IMR-90 (cell line): ENCODE results near the gene FOXK2. TPM values are rescaled to one million over a fixed set of nuclear protein-coding genes. Genes with fewer than 3 reads are reported as not detected.

Experiments
- ATAC-seq: fragments of 200-7000 bp; cut with Tn5 transposase; 2 replicates; pipeline ENCODE4 v1.9.1; 2020; ENCODE audit warnings: low read depth, mild to moderate bottlenecking, moderate library complexity
- BruUV-seq: library from RNA; stranded (reverse); fragments of 400-500 nt; replicated peaks from 2 replicates; lab custom pipeline; 2021; lab: Mats Ljungman, UMichigan
- CTCF ChIA-PET: fragments of 300-600 bp; formaldehyde crosslinking; extraction: SDS; loops from one replicate; lab custom pipeline; 2021; ENCODE audit warnings: antibody characterized with exemption; lab: Yijun Ruan, JAX
- POLR2A ChIA-PET: fragments of 300-600 bp; sonication (Branson Sonifier 250); formaldehyde crosslinking; loops from one replicate; lab custom pipeline; 2022; ENCODE audit warnings: antibody characterized with exemption; ENCODE audit not compliant: unreplicated experiment; lab: Charles Lee
- DNase-seq: peaks from one replicate; pipeline ENCODE4 v3.0.0; 2013
- H2AFZ ChIP-seq: replicated peaks from 2 replicates; pipeline ENCODE3; 2013; ENCODE audit warnings: low read length, mild to moderate bottlenecking; ENCODE audit not compliant: poor library complexity
- H2AK5ac ChIP-seq: 2 replicates; pipeline ENCODE4 v1.6.1; 2013; ENCODE audit warnings: low read depth, low read length, inconsistent platforms
- H2AK9ac ChIP-seq: replicated peaks from 2 replicates; pipeline ENCODE3; 2013; ENCODE audit warnings: mild to moderate bottlenecking, low read depth, low read length, moderate library complexity; ENCODE audit not compliant: poor library complexity
- H2BK120ac ChIP-seq: 2 replicates; pipeline ENCODE4 v1.6.1; 2013; ENCODE audit warnings: low read depth, low read length, inconsistent platforms
- H2BK15ac ChIP-seq: 3 replicates; pipeline ENCODE4 v1.6.1; 2013; ENCODE audit warnings: low read depth, low read length, inconsistent platforms
- H2BK20ac ChIP-seq: 2 replicates; pipeline ENCODE4 v1.6.1; 2013; ENCODE audit warnings: low read depth, mild to moderate bottlenecking, inconsistent platforms, low read length, moderate library complexity
- H2BK5ac ChIP-seq: 2 replicates; pipeline ENCODE4 v1.6.1; 2013; ENCODE audit warnings: mild to moderate bottlenecking, low read depth, low read length, inconsistent platforms; ENCODE audit not compliant: poor library complexity, severe bottlenecking
- H3K14ac ChIP-seq: replicated peaks from 2 replicates; pipeline ENCODE4 v1.6.1; 2013; ENCODE audit warnings: low read depth, low read length, inconsistent platforms
- H3K18ac ChIP-seq: 2 replicates; pipeline ENCODE4 v1.6.1; 2013; ENCODE audit warnings: low read depth, low read length, control low read depth
- H3K23ac ChIP-seq: 2 replicates; pipeline ENCODE4 v1.6.1; 2013; ENCODE audit warnings: low read depth, low read length, inconsistent platforms
- H3K27ac ChIP-seq: 2 replicates; pipeline ENCODE4 v1.5.1; 2013; ENCODE audit warnings: mild to moderate bottlenecking, control low read depth, low read length; ENCODE audit not compliant: insufficient read depth
- H3K27me3 ChIP-seq: 2 replicates; pipeline ENCODE4 v1.6.1; 2013; ENCODE audit warnings: low read length; ENCODE audit not compliant: control insufficient read depth, insufficient read depth
- H3K36me3 ChIP-seq: 2 replicates; pipeline ENCODE4 v1.6.1; 2013; ENCODE audit warnings: low read length, mixed read lengths; ENCODE audit not compliant: control insufficient read depth, insufficient read depth
- H3K4ac ChIP-seq: 2 replicates; pipeline ENCODE4 v1.6.1; 2013; ENCODE audit warnings: low read depth, low read length, inconsistent platforms
- H3K4me1 ChIP-seq: 2 replicates; pipeline ENCODE4 v1.6.1; 2013; ENCODE audit warnings: low read length, mixed read lengths; ENCODE audit not compliant: control insufficient read depth, insufficient read depth
- H3K4me2 ChIP-seq: 2 replicates; pipeline ENCODE4 v1.6.1; 2013; ENCODE audit warnings: low read depth, mild to moderate bottlenecking, control low read depth, low read length, moderate library complexity
- H3K4me3 ChIP-seq: 2 replicates; pipeline ENCODE4 v1.5.1; 2013; ENCODE audit warnings: low read depth, mild to moderate bottlenecking, control low read depth, low read length, moderate library complexity; ENCODE audit not compliant: insufficient read depth
- H3K56ac ChIP-seq: 2 replicates; pipeline ENCODE4 v1.6.1; 2013; ENCODE audit warnings: low read length, inconsistent platforms; ENCODE audit not compliant: insufficient read depth; ENCODE audit errors: extremely low read depth
- H3K79me1 ChIP-seq, 2 experiments: 2 replicates each; pipeline ENCODE4 v1.6.1; 2013; ENCODE audit warnings: low read length in 2 of 2, inconsistent platforms in 1 of 2, low read depth in 1 of 2
- H3K9ac ChIP-seq: 2 replicates; pipeline ENCODE4 v1.6.1; 2013; ENCODE audit warnings: low read depth, low read length, control low read depth
- H3K9me1 ChIP-seq: 2 replicates; pipeline ENCODE4 v1.6.1; 2013; ENCODE audit warnings: low read length, inconsistent platforms; ENCODE audit not compliant: insufficient read depth
- H3K9me3 ChIP-seq: 2 replicates; pipeline ENCODE4 v1.6.1; 2013; ENCODE audit warnings: low read length; ENCODE audit not compliant: control insufficient read depth, insufficient read depth
- H4K20me1 ChIP-seq: 2 replicates; pipeline ENCODE4 v1.6.1; 2013; ENCODE audit warnings: low read length, inconsistent platforms; ENCODE audit not compliant: insufficient read depth
- H4K5ac ChIP-seq: 2 replicates; pipeline ENCODE4 v1.6.1; 2013; ENCODE audit warnings: mild to moderate bottlenecking, low read depth, low read length, control low read depth
- H4K8ac ChIP-seq, 2 experiments: 2 replicates each; pipeline ENCODE4 v1.6.1; 2013; ENCODE audit warnings: low read depth in 2 of 2, low read length in 2 of 2, control low read depth in 1 of 2, inconsistent platforms in 1 of 2
- H4K91ac ChIP-seq: 2 replicates; pipeline ENCODE4 v1.6.1; 2013; ENCODE audit warnings: low read depth, low read length, inconsistent platforms; ENCODE audit not compliant: insufficient read depth
- BHLHE40 ChIP-seq: fragments of 150-350 bp; IDR thresholded peaks from 2 replicates; pipeline ENCODE4 v1.6.1; 2016; ENCODE audit warnings: mild to moderate bottlenecking, low read depth, low read length
- CEBPB ChIP-seq: IDR thresholded peaks from 2 replicates; pipeline ENCODE4 v1.6.1; 2012; ENCODE audit warnings: low read depth, low read length, improper control_type of control experiment
- ELK1 ChIP-seq: fragments of 150-350 bp; IDR thresholded peaks from 2 replicates; pipeline ENCODE4 v1.6.1; 2016; ENCODE audit warnings: low read depth, mild to moderate bottlenecking, low read length, moderate library complexity, borderline replicate concordance
- MAFK ChIP-seq: IDR thresholded peaks from 2 replicates; pipeline ENCODE4 v1.6.1; 2012; ENCODE audit warnings: low read depth, low read length, improper control_type of control experiment
- NFE2L2 ChIP-seq: fragments of 150-350 bp; IDR thresholded peaks from 2 replicates; pipeline ENCODE4 v1.6.1; 2016; ENCODE audit warnings: low read depth, mild to moderate bottlenecking, low read length
- POLR2A ChIP-seq: IDR thresholded peaks from 2 replicates; pipeline ENCODE4 v1.6.1; 2012; ENCODE audit warnings: mild to moderate bottlenecking, low read depth, low read length
- RCOR1 ChIP-seq: IDR thresholded peaks from 2 replicates; pipeline ENCODE4 v1.6.1; 2012; ENCODE audit warnings: mild to moderate bottlenecking, low read length, improper control_type of control experiment; ENCODE audit not compliant: insufficient replicate concordance
- RFX5 ChIP-seq: IDR thresholded peaks from 2 replicates; pipeline ENCODE4 v1.8.0; 2012; ENCODE audit warnings: low read depth, mild to moderate bottlenecking, low read length, moderate library complexity
- SMC3 ChIP-seq: fragments of 150-350 bp; IDR thresholded peaks from 2 replicates; pipeline ENCODE4 v1.6.1; 2016; ENCODE audit warnings: low read depth, mild to moderate bottlenecking, antibody characterized with exemption, low read length, moderate library complexity
- USF2 ChIP-seq: fragments of 150-350 bp; IDR thresholded peaks from 2 replicates; pipeline ENCODE4 v1.6.1; 2017; ENCODE audit warnings: mild to moderate bottlenecking, antibody characterized with exemption, low read length, low read depth
- WGBS, 2 experiments: methylation state at CpG; one replicate each; pipeline versions ENCODE4 v1.1.5 to v1.1.7; 2013; ENCODE audit warnings: missing lambda C conversion rate in 2 of 2; ENCODE audit not compliant: insufficient read length in 1 of 2; ENCODE audit errors: extremely low coverage in 2 of 2; 5-methylcytosine and 5-hydroxymethylcytosine counted together
- dilution Hi-C: fragments of 300-500 bp; cut with HindIII; formaldehyde crosslinking; loops from one replicate; pipeline ENCODE4 v1.14.3; 2018; ENCODE audit warnings: low sequenced_read_pairs; ENCODE audit not compliant: unreplicated experiment
- in situ Hi-C: fragments of 300-500 bp; cut with MboI; formaldehyde crosslinking; loops from 3 replicates; pipeline ENCODE4 v1.14.3; 2019; ENCODE audit warnings: low sequenced_read_pairs, inconsistent platforms, mixed read lengths
- intact Hi-C: fragments of 100-400 bp; cut with micrococcal nuclease; formaldehyde crosslinking; loops from 2 replicates; pipeline ENCODE4 v1.10.0; 2022
- polyA plus RNA-seq, 3 experiments: library from polyadenylated mRNA; depleted of rRNA; stranded (reverse); fragments of >200 nt; gene quantifications; 2 replicates each; pipeline ENCODE4 v1.2.3, GENCODE V29; 2012; ENCODE audit warnings: low replicate concordance in 1 of 3
- total RNA-seq: library from RNA; depleted of rRNA; stranded (reverse); fragments of >200 nt; gene quantifications from 2 replicates; pipeline ENCODE4 v1.2.3, GENCODE V29; 2012

FOXK2 gene
- total and polyA plus RNA-seq, 2 of the 4 experiments (the other 2 are of a cell fraction) = 12.5 to 20.0 TPM

GRCh38 chr17:82629748-82630147 is 110.2 kb downstream of the FOXK2 start:
- no TSS peak for BruUV-seq
- ATAC-seq (no peak), DNase-seq (no peak)
- intact Hi-C loops = no loop called here
- Histone ChIP-seq H4K8ac (no peak overlapping the region), H3K9ac (no peak overlapping the region), H2BK15ac (no peak overlapping the region), H3K14ac (no peak overlapping the region), H3K9me3 (no peaks in the 10 kb centered on the region), H2BK120ac (no peak overlapping the region), H2BK20ac (no peak overlapping the region), H4K91ac (no peak overlapping the region), H3K27me3 (no peaks in the 10 kb centered on the region), H2AFZ (no peak overlapping the region), H4K5ac (no peak overlapping the region), H3K4me2 (no peak overlapping the region), H2BK5ac (no peak overlapping the region), H3K79me1 (peaks cover 55 to 82% of the 10 kb centered on the region in 2 experiments), H3K4me1 (no peaks in the 10 kb centered on the region), H3K27ac (no peak overlapping the region), H2AK9ac (no peak overlapping the region), H3K56ac (no peak overlapping the region), H2AK5ac (no peak overlapping the region), H3K4ac (no peak overlapping the region), H3K18ac (no peak overlapping the region), H3K9me1 (0 out of 2 replicates have a peak, but pooled peaks cover 6% of the 10 kb centered on the region), H3K36me3 (peaks cover 56% of the 10 kb centered on the region), H3K23ac (no peak overlapping the region), H3K4me3 (no peak overlapping the region), H4K20me1 (peaks cover 65% of the 10 kb centered on the region)
- WGBS, 2 experiments = 82% methylated on average over 5 of the region's 8 CpGs; no CpG with 5 or more reads in 1 of the 2 experiments
- TF ChIP-seq USF2 (no peak), NFE2L2 (no peak), POLR2A (no peak), RCOR1 (no peak), BHLHE40 (no peak), SMC3 (no peak), RFX5 (no peak), MAFK (no peak), CEBPB (no peak), ELK1 (no peak)
- dilution Hi-C loops = no loop called here
- POLR2A ChIA-PET = no interaction called here
- in situ Hi-C loops = no loop called here
- CTCF ChIA-PET = no interaction called here
